Spinal cord (tissue), 10 donors: ENCODE results near the gene MSI2. TPM values are rescaled to one million over a fixed set of nuclear protein-coding genes. Genes with fewer than 3 reads are reported as not detected.

ENCODE experiments used
- DNase-seq, 6 donors: peaks; one replicate each; pipeline versions ENCODE4 v3.0.0 to v3.0.0-alpha.2; 2013 to 2015; ENCODE audit warnings: low spot score in 6 of 6, low read depth in 4 of 6
- H3K27ac ChIP-seq: one replicate; pipeline ENCODE4 v1.5.1; 2013; ENCODE audit warnings: low read depth, low read length, control low read depth
- H3K27me3 ChIP-seq: one replicate; pipeline ENCODE4 v1.6.1; 2013; ENCODE audit warnings: low read length; ENCODE audit not compliant: control insufficient read depth, insufficient read depth
- H3K36me3 ChIP-seq: one replicate; pipeline ENCODE4 v1.6.1; 2013; ENCODE audit warnings: low read length; ENCODE audit not compliant: control insufficient read depth, insufficient read depth
- H3K4me1 ChIP-seq: one replicate; pipeline ENCODE4 v1.6.1; 2013; ENCODE audit warnings: low read length; ENCODE audit not compliant: control insufficient read depth, insufficient read depth
- H3K4me3 ChIP-seq: one replicate; pipeline ENCODE4 v1.5.1; 2013; ENCODE audit warnings: low read depth, low read length, control low read depth
- H3K9me3 ChIP-seq: one replicate; pipeline ENCODE4 v1.6.1; 2013; ENCODE audit warnings: low read length; ENCODE audit not compliant: control insufficient read depth, insufficient read depth
- WGBS: methylation state at CpG from one replicate; pipeline ENCODE4 v1.1.5; 2013; ENCODE audit warnings: missing lambda C conversion rate; ENCODE audit not compliant: insufficient coverage; 5-methylcytosine and 5-hydroxymethylcytosine counted together
- polyA plus RNA-seq, 2 donors: library from polyadenylated mRNA; unstranded; fragments of 120-200 nt; gene quantifications; one replicate each; pipeline ENCODE4 v1.2.1, GENCODE V29; 2013; ENCODE audit not compliant: insufficient read length in 2 of 2
- total RNA-seq, 2 donors: library from RNA; depleted of rRNA in 1 of 2; stranded (reverse); fragments of 120-200 nt in 1 of 2; fragments of >200 nt in 1 of 2; gene quantifications; one replicate each; pipeline versions ENCODE4 v1.2.3 to v1.2.4, GENCODE V29; 2013 to 2014
- donor health status: healthy.

MSI2 gene
- total and polyA plus RNA-seq, 4 donors: 92.8 to 167 (median 109) TPM

DNA sequence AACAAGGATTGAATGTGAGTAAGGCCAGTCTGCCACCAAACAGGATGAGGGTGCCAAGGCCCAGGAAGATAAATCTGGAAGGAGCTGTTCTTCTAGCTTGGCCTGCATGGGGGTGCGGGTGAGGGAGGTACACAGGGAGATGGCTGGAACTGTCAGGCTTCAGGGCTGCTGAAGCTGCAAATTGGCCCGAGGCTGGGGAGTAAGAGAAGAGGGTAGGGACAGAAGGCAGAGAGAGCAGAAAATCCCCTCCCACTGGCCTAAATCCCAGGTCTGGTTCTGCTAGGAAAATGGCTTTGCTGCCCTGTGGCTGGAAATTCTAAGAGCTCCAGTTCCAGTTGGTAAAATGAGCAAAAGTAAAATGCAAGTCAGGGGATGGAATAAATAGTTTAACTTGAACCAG lies 400.9 kb downstream of the MSI2 start:
- Histone ChIP-seq H3K4me3 (no peak overlapping the region), H3K27me3 (no peaks in the 10 kb centered on the region), H3K36me3 (peaks cover 34% of the 10 kb centered on the region), H3K9me3 (no peaks in the 10 kb centered on the region), H3K4me1 (peaks cover 28% of the 10 kb centered on the region), H3K27ac (peak overlapping the region; percentile 3)
- DNase-seq: peak in 1 of 6 donors; percentile 56
- 80% methylated on average over 1 of the region's 2 CpGs for WGBS

DNA sequence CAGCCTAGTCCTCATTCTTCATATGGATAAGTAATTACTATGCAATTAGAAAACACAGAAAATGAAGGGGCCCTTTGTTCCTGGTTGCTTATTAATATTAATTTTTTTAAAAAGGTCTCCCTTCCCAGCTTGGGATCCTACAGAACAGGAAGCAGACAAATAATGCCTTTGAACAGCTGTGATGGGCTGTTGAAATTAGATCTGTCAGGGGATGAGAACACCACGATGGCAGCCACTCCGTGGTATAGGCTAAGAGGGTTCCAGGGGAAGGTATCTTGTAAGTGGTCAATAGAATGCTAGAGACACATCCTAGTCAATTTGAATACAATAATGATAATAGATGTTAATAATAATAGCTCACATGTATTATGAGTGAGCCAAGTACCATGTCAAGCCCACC lies 405.7 kb downstream of the MSI2 start:
- peak in 2 of 6 donors; percentile 32 to 52 for DNase-seq
- peak overlapping the region; percentile 96 for H3K27ac ChIP-seq
- H3K27me3 ChIP-seq: no peaks in the 10 kb centered on the region
- 40% methylated on average over 1 of the region's 2 CpGs for WGBS
- H3K9me3 ChIP-seq: no peaks in the 10 kb centered on the region
- H3K4me1 ChIP-seq: peaks cover 56% of the 10 kb centered on the region
- H3K36me3 ChIP-seq: peaks cover 5% of the 10 kb centered on the region
- H3K4me3 ChIP-seq: no peak overlapping the region

DNA sequence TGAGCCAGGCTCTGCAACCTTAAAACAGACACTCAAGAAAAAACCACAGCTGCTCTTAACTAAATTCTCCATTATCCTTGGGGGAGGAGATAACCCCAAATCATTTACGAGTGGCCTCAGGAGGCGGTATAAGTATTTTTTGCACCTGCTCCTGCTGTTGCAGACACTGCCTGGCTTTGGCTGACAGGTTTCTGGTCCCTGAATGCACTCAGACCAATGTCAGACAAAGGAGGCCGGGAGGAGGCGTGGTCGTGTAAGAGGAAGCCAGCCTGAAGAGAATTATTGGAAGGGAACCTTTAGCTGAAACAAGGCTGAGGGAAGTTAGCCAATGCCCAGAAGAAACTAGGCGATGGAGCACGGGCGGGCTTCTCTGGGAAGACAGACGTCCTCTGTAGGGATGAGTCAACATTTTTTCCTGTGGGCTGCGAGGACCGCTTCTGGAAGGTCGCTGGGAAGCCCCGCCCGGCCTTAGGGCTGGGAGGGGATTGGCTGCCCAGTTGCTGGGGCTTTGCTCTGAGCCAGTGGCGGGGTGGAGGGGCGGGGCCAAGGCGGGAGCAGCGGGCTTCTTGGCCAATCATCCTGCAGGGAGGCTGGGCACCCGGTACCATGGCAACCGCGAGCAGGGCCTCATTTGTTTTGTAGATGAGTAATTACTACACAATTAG lies 406.5 kb downstream of the MSI2 start:
- DNase-seq: peak; percentile 87 to 99 (median 94)
- Histone ChIP-seq H3K4me1 (peaks cover 59% of the 10 kb centered on the region), H3K4me3 (peak overlapping the region; percentile 36), H3K27me3 (no peaks in the 10 kb centered on the region), H3K9me3 (no peaks in the 10 kb centered on the region), H3K36me3 (peaks cover 13% of the 10 kb centered on the region), H3K27ac (peak overlapping the region; percentile 96)
- under 1% methylated on average over 15 of the region's 21 CpGs for WGBS

DNA sequence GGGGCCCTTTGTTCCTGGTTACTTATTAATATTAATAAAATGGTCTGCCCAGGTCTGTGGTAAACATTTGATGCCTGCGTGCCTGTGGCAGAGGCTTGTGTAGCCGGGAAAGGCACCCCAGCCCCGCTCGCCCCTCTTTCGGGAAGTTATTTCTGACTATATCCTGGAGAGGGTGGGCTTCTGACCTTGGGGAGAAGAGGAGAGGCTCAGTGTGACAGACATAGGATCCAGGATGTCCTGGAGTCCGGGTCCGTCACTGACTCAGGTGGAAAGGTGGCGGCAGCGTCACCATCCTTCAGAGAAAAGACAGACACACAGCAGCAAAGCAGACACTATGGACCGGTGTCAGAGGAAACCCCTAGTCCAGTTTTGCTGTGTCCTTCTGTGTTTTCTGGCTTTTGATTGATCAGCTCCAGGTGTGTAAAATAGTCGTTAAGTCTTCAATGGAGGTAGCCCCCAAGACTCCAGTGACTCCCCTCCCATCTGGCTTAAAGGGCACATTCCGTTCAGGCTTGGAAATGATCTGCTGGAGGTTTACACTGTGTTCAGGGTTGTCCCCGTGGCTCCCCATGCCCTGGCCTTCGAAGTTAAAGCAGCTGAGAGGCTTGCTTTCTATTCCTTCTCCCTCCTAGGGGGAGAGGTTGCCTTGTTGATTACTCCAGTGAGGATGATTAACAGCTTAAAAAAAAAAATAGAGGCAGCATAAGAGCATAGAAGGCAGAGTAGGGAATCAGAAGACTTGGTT lies 407.2 kb downstream of the MSI2 start:
- peaks cover 59% of the 10 kb centered on the region for H3K4me1 ChIP-seq
- DNase-seq: peak in 3 of 6 donors; percentile 13 to 70 (median 45)

DNA sequence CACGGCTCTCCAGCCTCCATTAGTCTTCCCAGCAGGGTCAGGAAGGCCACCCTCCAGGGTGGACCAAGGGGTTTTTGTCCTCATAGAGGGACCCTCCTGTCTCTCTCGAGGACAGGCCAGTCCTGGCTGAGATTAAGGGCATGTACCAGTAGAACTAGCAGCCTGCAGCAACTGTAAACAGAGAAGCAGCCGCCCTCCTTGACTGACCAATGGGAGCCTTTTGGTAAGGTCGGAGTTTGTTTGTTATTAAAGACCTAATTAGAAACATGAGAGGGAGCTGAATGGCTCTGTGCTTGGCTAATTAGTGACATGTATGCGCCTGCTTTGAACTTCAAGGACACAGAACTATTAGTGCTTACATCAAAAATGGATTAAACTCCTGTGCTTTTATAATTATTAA lies 408.8 kb downstream of the MSI2 start:
- no peaks in the 10 kb centered on the region for H3K9me3 ChIP-seq
- H3K4me3 ChIP-seq: no peak overlapping the region
- WGBS: 22% methylated on average over 3 of the region's 5 CpGs
- H3K27ac ChIP-seq: peak overlapping the region; percentile 37
- H3K36me3 ChIP-seq: peaks cover 10% of the 10 kb centered on the region
- peaks cover 55% of the 10 kb centered on the region for H3K4me1 ChIP-seq
- no peaks in the 10 kb centered on the region for H3K27me3 ChIP-seq
- peak in 2 of 6 donors; percentile 36 to 51 for DNase-seq

More for the DNA sequence above, 407.2 kb downstream of the MSI2 start:
- no peaks in the 10 kb centered on the region for H3K27me3 ChIP-seq
- peaks cover 13% of the 10 kb centered on the region for H3K36me3 ChIP-seq
- H3K4me3 ChIP-seq: no peak overlapping the region
- H3K9me3 ChIP-seq: no peaks in the 10 kb centered on the region
- H3K27ac ChIP-seq: peak overlapping the region; percentile 96
- 38% methylated on average over 8 of the region's 14 CpGs for WGBS

DNA sequence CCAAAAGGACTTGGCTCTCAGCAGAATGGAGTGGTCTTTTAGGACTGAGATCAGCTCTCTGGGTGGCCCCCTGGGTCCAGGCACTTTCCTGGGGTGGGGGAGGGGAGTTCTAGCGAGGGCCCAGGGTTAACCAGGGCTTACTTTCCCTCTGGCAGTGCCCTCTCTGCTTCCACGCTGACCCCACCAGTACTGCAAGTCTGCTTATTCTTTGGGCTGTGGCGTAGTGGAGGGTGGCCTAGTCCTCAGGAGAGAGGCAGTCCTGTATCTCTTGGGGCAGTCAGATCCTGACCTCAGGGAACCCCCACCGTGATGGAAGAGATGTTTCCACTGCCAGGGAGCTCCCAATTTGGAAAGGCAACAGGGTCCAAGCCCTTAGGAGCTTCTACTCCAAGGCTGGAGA lies 409.4 kb downstream of the MSI2 start:
- Histone ChIP-seq H3K27ac (no peak overlapping the region), H3K4me3 (no peak overlapping the region), H3K27me3 (no peaks in the 10 kb centered on the region), H3K9me3 (no peaks in the 10 kb centered on the region), H3K36me3 (peaks cover 10% of the 10 kb centered on the region), H3K4me1 (peaks cover 52% of the 10 kb centered on the region)
- 55% methylated on average over 2 of the region's 4 CpGs for whole genome bisulfite sequencing
- DNase-seq: no peak

DNA sequence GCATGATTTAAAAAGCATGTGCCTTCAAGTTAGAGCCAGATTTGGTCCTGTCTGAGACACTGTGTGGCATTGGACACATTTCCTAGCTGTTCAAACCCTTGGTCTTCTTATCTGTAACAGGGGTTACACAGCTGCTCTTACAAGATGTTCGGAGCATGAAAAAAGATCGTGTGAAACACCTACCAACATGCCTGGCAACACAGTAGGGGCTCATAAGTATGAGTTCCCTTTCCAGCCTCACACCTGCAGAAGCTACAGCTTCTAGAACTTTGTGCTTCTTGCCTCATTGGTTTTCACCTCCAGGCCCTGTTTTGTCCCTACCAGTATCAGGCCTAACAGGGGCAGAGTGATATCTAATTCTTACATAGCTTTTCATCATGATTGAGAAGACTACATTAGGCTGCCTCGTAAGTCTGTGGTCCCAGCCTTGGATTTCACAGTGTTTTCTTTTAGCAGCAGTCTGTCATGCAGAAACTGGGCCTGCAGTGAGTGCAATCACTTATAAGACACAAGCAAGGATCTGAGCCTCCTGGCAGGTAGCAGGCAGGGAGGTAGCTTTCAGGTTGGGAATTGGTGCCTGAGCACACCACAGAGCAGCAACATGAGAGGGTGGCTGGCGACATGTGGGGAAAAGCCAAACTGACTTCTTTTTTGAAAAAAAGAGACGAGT lies 410.0 kb downstream of the MSI2 start:
- Histone ChIP-seq H3K27ac (no peak overlapping the region), H3K4me1 (peaks cover 57% of the 10 kb centered on the region), H3K27me3 (no peaks in the 10 kb centered on the region), H3K36me3 (peaks cover 10% of the 10 kb centered on the region), H3K4me3 (no peak overlapping the region), H3K9me3 (no peaks in the 10 kb centered on the region)
- peak in 1 of 6 donors; percentile 44 for DNase-seq
- WGBS: 69% methylated on average over 5 of the region's 5 CpGs

DNA sequence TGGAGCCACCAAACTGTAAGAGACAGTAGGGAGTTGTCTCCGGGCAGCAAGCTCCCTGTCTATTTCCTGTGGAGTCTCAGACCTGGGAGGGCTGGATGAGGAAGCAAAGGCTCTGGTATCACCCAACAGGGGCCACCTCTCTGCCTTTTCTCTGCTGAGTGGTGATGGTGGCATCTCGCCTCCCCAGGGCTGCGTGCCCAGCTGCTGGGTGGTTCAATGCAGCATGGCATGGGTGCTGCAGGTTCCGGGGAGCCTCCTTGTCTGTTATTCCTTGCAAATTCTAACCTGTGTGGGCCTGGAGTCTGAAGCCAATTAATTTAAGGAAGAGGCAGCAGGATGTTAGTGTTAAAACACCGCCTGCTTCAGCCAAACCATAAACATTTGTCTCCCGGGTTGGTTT lies 410.6 kb downstream of the MSI2 start:
- no peaks in the 10 kb centered on the region for H3K27me3 ChIP-seq
- 87% methylated on average over 2 of the region's 6 CpGs for WGBS
- H3K4me1 ChIP-seq: peaks cover 57% of the 10 kb centered on the region
- H3K36me3 ChIP-seq: peaks cover 10% of the 10 kb centered on the region
- H3K4me3 ChIP-seq: no peak overlapping the region
- no peak for DNase-seq
- H3K9me3 ChIP-seq: no peaks in the 10 kb centered on the region
- no peak overlapping the region for H3K27ac ChIP-seq

DNA sequence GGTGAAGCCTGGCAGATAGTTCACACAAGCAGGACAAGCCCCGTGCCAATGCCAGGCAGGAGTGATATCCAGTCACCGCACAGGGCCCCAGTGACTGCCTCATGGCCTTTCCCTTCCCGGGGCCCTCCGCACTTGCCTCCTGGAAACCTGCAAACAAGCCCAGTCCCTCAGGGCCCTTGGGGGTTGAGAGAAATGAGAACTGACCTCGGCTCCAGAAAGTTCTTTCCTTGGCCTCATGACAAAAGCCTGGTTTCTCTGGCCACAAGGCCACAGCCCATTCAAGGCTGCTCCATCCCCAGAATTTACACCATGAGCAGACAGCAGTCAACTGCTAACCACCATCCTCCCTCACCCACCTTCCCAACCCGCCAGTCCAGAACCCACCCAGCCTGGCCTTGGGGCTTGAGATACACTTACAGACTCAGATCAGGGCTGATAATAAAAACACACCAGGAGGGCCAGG lies 411.2 kb downstream of the MSI2 start:
- no peak for DNase-seq
- Histone ChIP-seq H3K27me3 (no peaks in the 10 kb centered on the region), H3K27ac (no peak overlapping the region), H3K4me3 (no peak overlapping the region), H3K4me1 (peaks cover 58% of the 10 kb centered on the region), H3K9me3 (no peaks in the 10 kb centered on the region), H3K36me3 (peaks cover 10% of the 10 kb centered on the region)
- WGBS: 94% methylated on average over 6 of the region's 6 CpGs
